ENCODE data around the gene FGF14.
"Not testable (repeated sequence)": the region's sequence is repeated elsewhere in the genome, so short reads cannot be mapped to it uniquely, and the experiment has no call there.

The FGF14 gene

GRCh38 chr13:101837778-101838177 lies 564.1 kb downstream of the FGF14 start:
- not testable (repeated sequence) for DNase-seq

DNA sequence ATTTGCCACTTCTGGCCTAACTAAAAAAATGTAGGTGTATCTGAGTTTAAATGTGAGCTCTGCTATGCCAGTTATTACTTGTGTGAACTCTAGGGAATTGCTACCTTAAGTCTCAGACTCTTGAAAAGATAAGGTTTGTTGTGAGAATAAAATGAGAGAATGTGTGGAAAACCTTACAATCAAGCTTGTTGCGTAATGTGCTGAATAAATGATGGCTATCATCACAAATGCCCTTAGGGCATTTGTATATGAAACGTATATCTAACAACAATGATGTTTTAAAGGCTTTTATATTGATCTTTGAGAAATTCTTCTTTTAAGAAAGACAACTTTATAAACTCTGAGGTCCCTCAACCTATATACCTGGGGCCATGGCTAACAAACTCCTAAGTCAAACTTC lies 564.6 kb downstream of the FGF14 start:
- no peak for DNase-seq

DNA sequence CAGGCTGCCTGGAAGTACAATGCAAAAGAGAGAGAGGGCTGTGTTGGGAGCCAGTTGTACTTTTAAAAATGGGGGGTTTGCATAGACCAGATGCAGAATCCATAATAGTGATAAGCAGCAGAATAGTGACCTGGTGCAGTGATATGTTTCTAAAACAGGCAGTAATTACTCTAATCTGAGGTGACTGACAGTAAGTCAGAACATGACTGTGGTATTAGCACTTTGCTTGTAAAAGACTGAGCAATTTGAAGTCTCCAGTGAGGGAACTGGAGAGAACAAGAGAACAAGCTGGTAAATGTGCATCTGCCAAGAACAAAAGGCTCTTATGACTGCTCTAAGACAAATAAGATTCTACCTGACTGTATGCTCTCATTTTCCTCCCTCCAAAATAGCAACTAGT lies 565.9 kb downstream of the FGF14 start:
- no peak for DNase-seq

DNA sequence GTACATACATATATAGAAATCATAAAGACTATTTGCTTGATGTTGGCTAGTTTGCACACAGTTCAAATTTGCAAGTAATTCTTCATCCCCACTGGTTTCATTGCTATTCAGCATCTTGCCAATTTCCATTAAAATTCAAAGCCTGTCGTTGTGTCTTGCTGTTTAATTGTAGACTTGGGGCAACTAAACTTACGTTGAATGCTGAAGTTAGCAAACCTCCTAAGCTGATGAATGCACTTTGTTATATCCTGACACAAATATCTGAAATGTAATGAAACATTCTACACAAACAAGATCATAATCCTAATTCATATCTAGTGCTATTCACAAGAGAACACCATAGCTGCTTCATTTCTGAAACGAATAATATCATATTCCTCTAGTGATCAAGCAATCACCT lies 568.2 kb downstream of the FGF14 start:
- no peak for DNase-seq

DNA sequence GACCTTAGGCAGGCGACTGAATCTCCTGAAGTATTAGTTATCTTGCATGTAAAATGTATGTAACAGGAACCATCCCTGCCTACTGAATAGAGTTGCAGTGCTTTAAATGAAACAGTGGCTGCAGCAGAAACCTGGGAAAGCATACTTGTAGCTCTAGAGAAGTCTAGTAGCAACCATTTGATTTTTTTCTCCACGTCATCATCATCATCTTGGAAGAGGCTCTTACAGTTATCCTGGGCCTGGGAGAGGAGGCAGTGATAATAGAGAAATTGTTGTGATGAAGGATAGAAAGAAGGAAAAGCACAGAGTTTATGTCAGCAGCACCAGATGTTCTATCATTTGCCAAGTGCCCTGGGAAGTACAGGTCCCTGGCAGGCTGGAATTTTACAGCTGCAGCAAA lies 571.8 kb downstream of the FGF14 start:
- no peak for DNase-seq

- no peak for DNase-seq
These were observed 572.4 kb downstream of the FGF14 start for GRCh38 chr13:101829484-101829883.

GRCh38 chr13:101828119-101828518 lies 573.7 kb downstream of the FGF14 start:
- DNase-seq, result no peak

DNA sequence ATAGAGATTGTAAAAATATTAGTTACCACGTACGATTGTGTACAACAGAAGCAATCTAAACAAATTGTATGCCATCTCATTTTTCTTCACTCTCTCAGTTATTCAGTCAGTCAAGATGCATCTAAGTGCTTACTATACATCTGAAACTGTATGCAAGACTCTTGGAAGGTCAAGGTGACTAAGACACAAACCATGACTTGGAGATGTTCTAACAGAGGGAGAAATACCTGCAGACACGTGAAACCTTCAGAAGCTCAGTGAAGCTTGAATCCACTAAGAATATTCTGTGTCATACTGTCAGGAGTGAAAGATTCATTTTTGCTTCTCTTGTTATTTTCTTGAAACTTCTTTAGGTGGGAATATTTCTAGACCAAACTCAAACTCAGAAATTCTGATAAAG lies 584.0 kb downstream of the FGF14 start:
- DNase-seq, result no peak

DNA sequence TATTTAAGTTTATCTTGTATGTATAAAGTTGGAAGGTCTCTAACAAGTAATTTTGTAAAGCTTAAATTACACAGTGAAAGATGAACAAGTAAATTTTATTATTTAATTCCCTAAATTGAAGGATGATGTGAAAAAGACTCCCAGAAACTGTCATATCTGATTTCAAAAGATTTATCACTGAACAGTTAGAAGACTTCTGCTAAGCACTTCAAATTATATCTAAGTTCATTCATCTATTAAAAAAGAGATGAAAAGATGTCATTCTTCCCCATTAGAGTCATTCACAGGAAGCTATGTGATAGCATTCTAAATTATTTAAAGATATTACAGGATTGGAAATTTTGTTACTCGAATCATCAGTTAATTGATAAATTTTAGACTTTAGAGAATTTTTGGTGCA lies 590.0 kb downstream of the FGF14 start:
- no peak for DNase-seq

DNA sequence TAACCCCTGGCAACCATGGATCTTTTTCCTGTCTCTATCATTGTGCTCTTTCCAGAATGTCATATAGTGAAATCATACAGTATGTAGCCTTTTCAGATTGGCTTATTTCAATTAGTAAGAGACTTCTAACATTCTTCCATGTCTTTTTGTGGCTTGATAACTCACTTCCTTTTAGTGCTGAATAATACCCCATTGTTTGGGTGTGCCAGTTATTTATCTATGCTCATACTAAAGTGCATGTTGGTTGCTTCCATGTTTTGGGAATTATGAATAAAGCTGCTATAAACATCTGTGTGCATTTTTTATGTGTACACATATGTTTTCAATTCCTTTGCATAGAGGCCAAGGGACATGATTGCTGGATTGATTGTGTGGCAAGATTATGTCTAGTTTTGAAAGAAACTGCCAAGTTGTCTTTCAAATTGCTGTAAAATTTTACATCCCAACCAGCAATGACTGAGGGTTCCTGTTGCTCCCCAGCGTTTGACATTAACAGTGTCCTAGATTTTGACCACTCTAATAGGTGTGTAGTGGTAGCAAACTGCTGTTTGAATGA lies 590.5 kb downstream of the FGF14 start:
- DNase-seq, result no peak

DNA sequence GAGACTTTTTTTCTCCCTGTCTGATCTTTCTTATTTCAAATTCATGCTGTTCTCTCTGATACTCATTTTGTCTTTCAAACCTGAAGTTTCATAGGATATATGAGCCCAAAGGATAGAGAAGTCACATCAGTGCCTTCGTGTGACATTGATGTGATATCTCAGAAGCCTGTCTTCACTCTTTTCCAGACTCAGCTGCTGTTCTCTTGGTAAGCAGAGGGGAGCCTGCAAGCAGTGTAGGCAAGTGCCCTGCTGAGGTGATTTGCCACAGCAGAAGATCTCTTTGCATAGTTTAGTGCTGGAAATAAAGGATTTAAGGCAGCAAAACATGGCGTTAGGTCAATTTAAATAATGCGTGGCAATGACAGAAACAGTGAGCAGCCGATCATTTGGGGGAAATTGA lies 602.7 kb downstream of the FGF14 start:
- no peak for DNase-seq

DNA sequence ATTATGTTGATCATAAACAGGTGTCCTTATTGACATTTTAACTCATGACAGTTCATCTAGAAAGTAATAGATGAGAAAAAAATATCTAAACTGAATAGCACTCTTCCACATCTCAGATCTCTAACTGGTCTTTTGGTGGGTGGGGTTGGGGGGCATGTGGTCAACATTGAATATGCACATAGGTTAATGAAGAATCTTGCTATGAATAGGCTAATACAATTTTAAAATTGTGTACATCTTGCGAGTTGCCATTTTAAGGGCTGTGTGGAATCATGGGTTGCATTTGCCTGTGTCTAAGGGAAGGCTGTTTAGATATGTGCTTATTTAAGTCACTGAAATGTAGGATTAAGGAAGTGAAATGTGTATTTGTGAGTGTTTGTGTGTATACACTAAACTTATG lies 603.4 kb downstream of the FGF14 start:
- no peak for DNase-seq

DNA sequence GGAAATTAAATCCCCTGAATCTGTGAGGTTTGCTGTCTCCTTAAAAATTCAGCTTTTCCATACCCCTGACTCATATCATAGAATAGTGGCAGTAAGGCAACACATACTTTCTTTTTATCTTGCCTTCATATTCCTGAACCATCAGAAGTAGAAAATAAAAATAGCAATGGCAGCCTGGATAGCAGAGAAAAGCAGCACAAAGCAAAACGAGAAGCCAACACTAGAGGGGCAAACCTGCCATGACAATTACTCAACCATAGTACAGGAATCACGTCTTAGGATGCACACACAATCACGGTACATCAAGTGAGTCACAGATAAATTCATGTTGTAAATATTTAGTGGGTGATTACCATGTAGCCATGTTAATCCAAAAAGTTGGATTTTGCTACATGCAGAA lies 606.4 kb downstream of the FGF14 start:
- no peak for DNase-seq

GRCh38 chr13:101795025-101795424 lies 606.8 kb downstream of the FGF14 start:
- DNase-seq, result no peak

DNA sequence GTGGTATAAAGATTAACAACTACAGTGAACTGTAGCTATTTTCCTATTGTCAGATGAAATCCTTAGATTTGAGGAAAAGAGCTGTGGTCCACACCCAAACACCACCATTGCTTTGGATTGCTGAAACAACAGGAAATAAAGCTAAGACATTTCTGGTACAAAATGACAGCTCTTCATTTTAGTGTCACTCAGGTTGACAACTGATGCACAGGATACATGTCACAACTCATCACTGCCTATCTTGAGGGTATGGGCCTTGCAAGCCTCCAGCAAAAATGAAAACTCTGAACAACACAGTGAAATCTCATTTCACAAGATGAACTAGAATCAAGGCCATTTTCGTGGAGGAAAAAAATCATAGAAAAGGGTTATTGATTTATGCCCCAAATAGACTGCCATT lies 609.7 kb downstream of the FGF14 start:
- no peak for DNase-seq

- peak; percentile 12 for DNase-seq
These were observed 616.0 kb downstream of the FGF14 start for GRCh38 chr13:101785858-101786257.

DNA sequence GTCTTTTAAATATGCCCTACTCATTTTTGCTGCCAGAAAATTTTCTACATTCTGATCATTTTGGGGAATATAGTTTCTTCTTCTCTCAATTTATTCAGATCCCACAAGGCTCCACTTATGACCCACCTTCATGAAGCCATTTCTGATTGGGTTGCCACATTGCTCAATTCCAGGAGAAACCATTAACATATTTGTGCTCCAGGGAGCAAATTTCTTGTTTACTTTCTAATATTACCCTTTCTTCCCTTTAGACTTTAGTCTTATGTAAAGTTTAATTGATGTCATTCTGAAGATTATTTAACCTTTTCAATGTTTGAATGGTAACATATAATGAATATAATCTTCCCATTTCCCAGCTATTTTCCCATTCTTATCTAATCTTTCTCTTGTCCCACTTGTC lies 617.5 kb downstream of the FGF14 start:
- DNase-seq, result no peak

DNA sequence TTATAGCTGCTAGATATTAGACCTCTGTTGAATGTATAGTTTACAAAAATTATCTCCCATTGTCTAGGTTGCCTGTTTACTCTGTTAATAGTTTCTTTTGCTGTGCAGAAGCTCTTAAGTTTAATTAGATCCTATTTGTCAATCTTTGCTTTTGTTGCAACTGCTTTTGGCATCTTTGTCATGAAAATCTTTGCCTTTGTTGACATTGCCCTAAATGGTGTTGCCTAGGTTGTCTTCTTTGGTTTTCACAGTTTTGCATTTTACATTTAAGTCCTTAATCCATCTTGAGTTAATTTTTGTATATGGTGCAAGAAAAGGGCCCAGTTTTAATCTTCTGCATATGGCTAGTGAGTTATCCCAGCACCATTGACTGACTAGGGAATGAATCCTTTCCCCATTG lies 618.3 kb downstream of the FGF14 start:
- no peak for DNase-seq

GRCh38 chr13:101780211-101780610 lies 621.6 kb downstream of the FGF14 start:
- DNase-seq, result no peak

- DNase-seq, result no peak
These were observed 622.7 kb downstream of the FGF14 start for GRCh38 chr13:101779147-101779546.

DNA sequence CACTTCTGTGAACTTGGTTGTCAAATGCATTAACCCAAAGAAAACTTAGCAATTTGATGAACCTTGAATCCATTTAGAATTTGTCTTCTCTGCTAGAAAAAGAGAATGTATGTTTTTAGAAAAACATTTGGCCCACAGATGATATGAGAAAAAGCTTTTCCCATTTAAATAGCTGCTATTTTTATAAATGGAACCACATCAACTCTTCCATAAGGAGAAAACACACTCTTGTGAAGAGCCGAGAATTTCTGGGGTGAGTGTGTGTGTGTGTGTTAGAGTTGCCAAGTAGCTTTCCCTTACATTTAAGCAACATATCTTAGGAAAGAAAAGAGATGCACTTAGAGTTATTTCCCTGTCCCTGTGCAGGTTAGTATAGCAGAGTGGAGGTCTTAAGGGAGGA lies 626.6 kb downstream of the FGF14 start:
- no peak for DNase-seq

DNA sequence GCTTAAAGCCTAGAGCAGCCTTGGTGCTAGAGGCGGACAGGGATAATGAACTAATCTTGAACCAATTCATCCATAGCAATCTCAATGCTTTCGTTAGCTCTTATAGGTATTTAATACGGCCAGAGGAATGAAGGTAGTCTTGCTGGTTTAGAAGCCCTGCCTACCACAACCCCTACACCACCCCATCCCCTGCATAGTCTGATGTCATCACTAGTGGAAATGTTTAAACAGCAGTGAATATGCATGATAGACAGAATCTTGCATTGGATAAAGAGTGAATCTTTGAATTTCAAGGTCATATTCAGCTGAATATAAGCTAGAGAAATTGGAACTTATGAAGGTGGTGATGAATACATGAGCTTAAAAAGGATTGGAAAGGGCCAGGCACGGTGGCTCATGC lies 627.5 kb downstream of the FGF14 start:
- no peak for DNase-seq

GRCh38 chr13:101773062-101773461 lies 628.8 kb downstream of the FGF14 start:
- DNase-seq, result no peak

- DNase-seq, result no peak
These were observed 634.7 kb downstream of the FGF14 start for GRCh38 chr13:101767131-101767530.

- no peak for DNase-seq
These were observed 638.7 kb downstream of the FGF14 start for GRCh38 chr13:101763191-101763590.
